GM21737 (cell line): ENCODE results near the gene PCDHGC4.

Experiments used
- ATAC-seq: cut with Tn5 transposase; IDR thresholded peaks from one replicate; pipeline ENCODE4 v1.9.1; 2021; ENCODE audit warnings: mild to moderate bottlenecking, moderate library complexity; ENCODE audit not compliant: unreplicated experiment

PCDHGC4 gene

GRCh38 chr5:141490271-141490670, 5.4 kb downstream of the PCDHGC4 start:
- ATAC-seq = no peak

- no peak for ATAC-seq
Measured at GRCh38 chr5:141490771-141491170, 5.9 kb downstream of the PCDHGC4 start.

- no peak for ATAC-seq
Measured at GRCh38 chr5:141491323-141492167, 6.7 kb downstream of the PCDHGC4 start.

DNA sequence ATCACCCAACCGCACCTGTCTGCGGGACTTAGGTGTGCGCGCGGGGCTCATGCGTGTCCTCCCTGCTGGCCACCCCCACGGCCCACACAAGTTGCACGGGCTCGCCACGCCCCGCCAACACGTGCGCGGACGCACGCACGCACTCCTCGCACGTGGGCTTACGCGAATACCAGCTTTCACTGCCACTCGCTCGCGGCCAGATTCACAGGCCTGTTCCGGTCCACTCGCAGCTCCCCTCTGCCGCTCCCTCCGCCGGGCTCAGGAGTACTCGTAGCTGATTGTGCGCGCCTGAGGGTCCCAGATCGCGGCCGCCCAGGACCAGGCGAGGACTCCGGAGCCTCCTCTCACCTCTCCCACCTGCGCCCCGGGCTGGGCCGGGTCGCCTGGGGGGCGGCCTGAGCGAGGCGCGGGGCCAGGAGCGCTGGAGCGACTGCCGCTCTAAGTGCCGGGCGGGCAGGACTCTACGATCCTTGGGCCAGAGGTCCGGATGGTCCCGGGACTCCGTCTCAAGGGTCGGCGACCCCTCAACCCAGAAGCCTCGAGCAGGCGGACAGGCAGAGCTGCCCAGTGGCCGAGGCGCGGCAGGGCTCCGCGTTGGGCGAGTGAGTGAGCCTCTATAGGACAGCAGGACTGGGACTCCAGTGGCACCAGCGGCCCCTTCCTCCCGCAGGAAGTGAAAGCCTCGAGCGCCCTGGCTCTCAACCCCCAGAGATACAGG, 7.5 kb downstream of the PCDHGC4 start:
- no peak for ATAC-seq

- no peak for ATAC-seq
Measured at GRCh38 chr5:141493500-141494422, 8.9 kb downstream of the PCDHGC4 start.

GRCh38 chr5:141494761-141495452, 10.1 kb downstream of the PCDHGC4 start:
- no peak for ATAC-seq

- no peak for ATAC-seq
Measured at GRCh38 chr5:141495453-141495811, 10.6 kb downstream of the PCDHGC4 start.

DNA sequence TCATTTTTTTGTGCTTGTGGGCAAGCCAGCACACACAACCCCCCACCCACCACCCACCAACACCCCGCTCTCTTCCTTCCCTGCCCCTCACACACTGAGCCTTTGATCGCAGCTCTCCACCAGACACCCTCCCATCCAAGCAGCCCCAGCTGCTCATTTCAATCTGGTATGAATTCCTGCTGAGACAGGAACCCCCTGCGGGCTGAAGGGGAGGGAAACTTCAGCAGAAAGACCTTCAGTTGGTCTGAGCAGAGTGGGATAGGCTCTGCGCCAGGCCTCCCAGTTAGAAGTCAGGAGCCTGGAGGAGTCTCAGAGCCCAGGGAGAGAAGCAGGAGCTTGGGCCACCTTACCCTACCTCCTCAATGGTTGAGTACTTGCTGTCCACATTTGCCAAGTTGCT, 11.2 kb downstream of the PCDHGC4 start:
- no peak for ATAC-seq

- ATAC-seq = no peak
Measured at GRCh38 chr5:141501761-141502160, 16.9 kb downstream of the PCDHGC4 start.

DNA sequence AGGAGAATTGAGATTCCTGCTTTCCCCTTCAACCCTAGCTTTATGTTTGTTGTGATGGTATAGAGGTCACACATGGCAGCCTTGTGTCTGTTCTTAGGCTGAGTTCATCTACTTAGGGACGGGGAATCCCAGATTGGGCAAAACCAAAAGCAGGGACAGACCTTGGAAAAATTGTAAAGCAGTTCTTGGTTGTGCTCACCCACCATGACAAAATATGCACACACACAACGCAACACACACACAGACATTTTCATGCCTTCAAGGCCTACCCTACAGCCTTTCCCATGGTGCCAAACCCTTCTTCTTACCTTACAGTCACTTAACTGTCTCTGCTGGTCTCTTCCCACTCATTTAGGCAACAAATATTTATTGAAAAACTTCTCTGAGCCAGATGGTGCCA, 18.9 kb downstream of the PCDHGC4 start:
- ATAC-seq = no peak

- no peak for ATAC-seq
Measured at GRCh38 chr5:141504216-141504615, 19.4 kb downstream of the PCDHGC4 start.

DNA sequence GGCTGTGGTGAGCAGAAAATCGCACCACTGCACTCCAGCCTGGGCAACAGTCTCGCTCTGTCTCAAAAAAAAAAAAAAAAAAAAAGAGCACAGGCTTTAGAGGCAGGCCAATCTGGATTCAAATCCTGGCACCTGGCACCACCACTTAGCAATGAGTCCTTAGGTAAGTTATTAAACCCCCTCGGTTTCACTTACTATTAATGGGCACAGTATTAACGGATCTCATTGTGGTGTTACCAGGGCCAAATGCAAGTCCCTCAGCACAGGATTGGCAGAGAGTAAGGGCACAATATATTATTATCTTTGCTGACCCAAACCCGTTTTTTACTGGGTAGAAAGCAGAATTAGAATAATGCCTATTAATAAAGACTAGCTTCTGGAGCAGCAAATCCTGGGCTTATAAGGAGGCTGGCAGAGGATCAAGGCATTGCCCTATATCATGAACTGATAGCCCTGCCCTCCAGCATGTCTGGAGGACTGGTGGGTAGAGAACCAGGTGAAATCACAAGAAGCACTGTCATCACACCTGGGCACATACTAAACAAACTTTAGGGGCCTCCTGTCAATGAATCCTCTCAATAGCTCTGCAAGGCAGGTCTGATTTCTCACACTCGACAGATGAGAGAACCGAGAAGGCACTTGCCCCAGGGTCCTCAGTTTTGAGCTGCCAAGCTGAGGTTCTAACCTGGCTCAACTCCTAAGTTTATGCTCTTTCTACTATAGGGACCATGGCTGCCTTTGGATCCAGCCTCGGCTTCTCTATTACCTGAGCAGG, 21.7 kb downstream of the PCDHGC4 start:
- ATAC-seq = no peak

- ATAC-seq = peak; percentile 38
Measured at GRCh38 chr5:141507387-141508091, 22.7 kb downstream of the PCDHGC4 start.

GRCh38 chr5:141508440-141508797, 23.6 kb downstream of the PCDHGC4 start:
- ATAC-seq = no peak

GRCh38 chr5:141508798-141509611, 24.2 kb downstream of the PCDHGC4 start:
- no peak for ATAC-seq

DNA sequence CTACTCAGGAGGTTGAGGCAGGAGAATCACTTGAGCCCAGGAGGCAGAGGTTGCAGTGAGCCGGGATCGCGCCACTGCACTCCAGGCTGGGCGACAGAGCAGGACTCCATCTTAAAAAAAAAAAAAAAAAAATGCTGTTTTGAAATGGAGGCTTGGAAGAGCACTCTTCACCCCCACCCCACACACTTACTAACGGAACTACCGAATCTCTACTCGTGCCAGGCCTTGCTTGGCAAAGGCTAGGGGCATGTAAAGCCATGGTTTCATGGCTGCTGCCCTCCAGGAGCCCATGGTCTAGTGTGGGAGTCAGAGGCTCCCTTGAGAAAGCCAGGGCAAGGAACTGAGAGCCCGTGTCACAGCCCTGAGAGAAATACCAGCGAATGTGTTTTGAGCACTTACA, 25.3 kb downstream of the PCDHGC4 start:
- ATAC-seq = no peak

DNA sequence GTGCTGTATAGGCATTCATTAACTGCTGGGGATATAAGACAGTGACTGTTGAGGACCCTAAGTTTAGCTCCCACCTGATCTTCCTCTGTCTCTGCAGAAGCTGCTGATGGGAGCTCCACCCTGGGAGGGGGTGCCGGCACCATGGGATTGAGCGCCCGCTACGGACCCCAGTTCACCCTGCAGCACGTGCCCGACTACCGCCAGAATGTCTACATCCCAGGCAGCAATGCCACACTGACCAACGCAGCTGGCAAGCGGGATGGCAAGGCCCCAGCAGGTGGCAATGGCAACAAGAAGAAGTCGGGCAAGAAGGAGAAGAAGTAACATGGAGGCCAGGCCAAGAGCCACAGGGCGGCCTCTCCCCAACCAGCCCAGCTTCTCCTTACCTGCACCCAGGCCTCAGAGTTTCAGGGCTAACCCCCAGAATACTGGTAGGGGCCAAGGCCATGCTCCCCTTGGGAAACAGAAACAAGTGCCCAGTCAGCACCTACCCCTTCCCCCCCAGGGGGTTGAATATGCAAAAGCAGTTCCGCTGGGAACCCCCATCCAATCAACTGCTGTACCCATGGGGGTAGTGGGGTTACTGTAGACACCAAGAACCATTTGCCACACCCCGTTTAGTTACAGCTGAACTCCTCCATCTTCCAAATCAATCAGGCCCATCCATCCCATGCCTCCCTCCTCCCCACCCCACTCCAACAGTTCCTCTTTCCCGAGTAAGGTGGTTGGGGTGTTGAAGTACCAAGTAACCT, 26.2 kb downstream of the PCDHGC4 start:
- no peak for ATAC-seq
